HG03378 (cell line): ENCODE measurements around the gene SLC25A6.
"Not testable (repeated sequence)": the region's sequence is repeated elsewhere in the genome, so short reads cannot be mapped to it uniquely, and the experiment has no call there.

Experiments used
- ATAC-seq: cut with Tn5 transposase; IDR thresholded peaks from one replicate; pipeline ENCODE4 v1.9.1; 2021; ENCODE audit warnings: mild to moderate bottlenecking, moderate library complexity; ENCODE audit not compliant: unreplicated experiment

The SLC25A6 gene

GRCh38 chrX:1416327-1416784, 24.4 kb upstream of the SLC25A6 start:
- no peak for ATAC-seq

GRCh38 chrX:1412551-1413161, 20.7 kb upstream of the SLC25A6 start:
- ATAC-seq: no peak

GRCh38 chrX:1411326-1411725, 19.4 kb upstream of the SLC25A6 start:
- ATAC-seq: no peak

- ATAC-seq: no peak
Observed at GRCh38 chrX:1407035-1407434, 15.1 kb upstream of the SLC25A6 start.

GRCh38 chrX:1405769-1406168, 13.9 kb upstream of the SLC25A6 start:
- ATAC-seq: not testable (repeated sequence)

GRCh38 chrX:1403867-1404266, 12.0 kb upstream of the SLC25A6 start:
- not testable (repeated sequence) for ATAC-seq

- ATAC-seq: no peak
Observed at GRCh38 chrX:1403228-1403627, 11.3 kb upstream of the SLC25A6 start.

- no peak for ATAC-seq
Observed at GRCh38 chrX:1401611-1402430, 9.9 kb upstream of the SLC25A6 start.

- no peak for ATAC-seq
Observed at GRCh38 chrX:1400742-1401471, 9.0 kb upstream of the SLC25A6 start.

GRCh38 chrX:1400049-1400448, 8.1 kb upstream of the SLC25A6 start:
- no peak for ATAC-seq

GRCh38 chrX:1398431-1399340, 6.8 kb upstream of the SLC25A6 start:
- ATAC-seq: no peak

GRCh38 chrX:1397441-1398270, 5.7 kb upstream of the SLC25A6 start:
- no peak for ATAC-seq

- no peak for ATAC-seq
Observed at GRCh38 chrX:1397001-1397400, 5.1 kb upstream of the SLC25A6 start.

- no peak for ATAC-seq
Observed at GRCh38 chrX:1395646-1396216, 3.8 kb upstream of the SLC25A6 start.

- no peak for ATAC-seq
Observed at GRCh38 chrX:1394731-1395501, 3.0 kb upstream of the SLC25A6 start.

- ATAC-seq: no peak
Observed at GRCh38 chrX:1393871-1394615, 2.1 kb upstream of the SLC25A6 start.

GRCh38 chrX:1392376-1393068, 609 bp upstream of the SLC25A6 start:
- ATAC-seq: peak; percentile 23

GRCh38 chrX:1391370-1391706, 575 bp downstream of the SLC25A6 start:
- peak; percentile 2 for ATAC-seq
